ENCODE measurements around the gene TECTB. TPM values are rescaled to one million over a fixed set of nuclear protein-coding genes. Genes with fewer than 3 reads are reported as not detected.

The TECTB gene
- total RNA-seq, result not detected
- long read RNA-seq, result 0 reads

DNA sequence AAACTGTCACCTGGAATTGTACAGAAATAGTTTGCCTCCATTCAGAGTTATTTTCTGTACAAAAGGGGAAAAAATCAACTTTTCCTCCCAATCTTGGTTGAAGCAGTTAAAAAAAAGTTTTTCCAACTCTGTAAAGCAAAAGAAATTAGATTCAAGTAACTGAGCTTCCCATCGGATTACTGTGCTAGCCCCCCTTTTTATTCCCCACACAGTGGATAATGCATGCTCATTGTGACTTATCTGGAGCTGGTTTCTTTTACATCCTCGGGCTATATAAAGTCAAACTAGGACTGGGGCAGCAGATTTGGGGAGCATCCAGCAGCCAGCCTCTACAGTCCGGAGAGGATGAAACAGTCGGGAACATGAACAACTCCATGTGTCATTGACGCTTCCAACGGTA lies at the start of gene TECTB:
Gene TECTB, plus strand, starts transcription at position 301 of the 400 bp plus-strand sequence. CDS start 335 bp downstream, outside the sequence.
- Histone ChIP-seq H3K9me3 (no peaks in the 10 kb centered on the region), H3K36me3 (no peaks in the 10 kb centered on the region), H3K4me3 (no peak within 1 kb of the TSS), H3K4me1 (peaks cover 3% of the 10 kb centered on the region), H3K27me3 (no peaks in the 10 kb centered on the region), H3K27ac (no peak within 1 kb of the TSS)
- ATAC-seq (no peak), DNase-seq (no peak)
- intact Hi-C loops (cut with DNase I), result no loop called here
- no peak for TF ChIP-seq CTCF (IDR thresholded peaks at IDR 0.05)

DNA sequence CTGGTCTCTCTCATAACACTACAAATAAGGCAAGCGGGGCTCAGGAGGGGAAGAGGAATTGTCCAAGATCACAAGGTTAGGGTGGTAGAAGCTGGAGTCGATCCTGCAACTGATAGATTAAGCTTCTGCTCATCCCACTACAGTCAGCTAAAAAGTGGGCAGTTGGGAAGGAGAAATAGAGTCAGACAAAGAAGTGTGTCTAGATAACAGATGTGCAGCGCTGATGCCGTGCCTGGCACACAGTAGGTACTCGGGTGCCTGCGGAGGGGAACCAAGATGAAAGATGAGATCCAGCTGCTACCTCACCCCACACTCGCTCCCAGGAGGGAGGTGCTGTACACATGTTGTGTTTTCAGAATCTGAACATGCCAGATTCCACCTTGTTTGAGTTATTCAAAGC lies 48.1 kb upstream of the TECTB start:
- no peaks in the 10 kb centered on the region for H3K36me3 ChIP-seq
- DNase-seq, result no peak
- H3K4me3 ChIP-seq, result no peak overlapping the region
- H3K27me3 ChIP-seq, result no peaks in the 10 kb centered on the region
- no peak for ATAC-seq
- no peak for TF ChIP-seq CTCF (IDR thresholded peaks at IDR 0.05)
- intact Hi-C loops (cut with DNase I), result no loop called here
- H3K4me1 ChIP-seq, result peaks cover 14% of the 10 kb centered on the region
- no peak overlapping the region for H3K27ac ChIP-seq
- no peaks in the 10 kb centered on the region for H3K9me3 ChIP-seq

DNA sequence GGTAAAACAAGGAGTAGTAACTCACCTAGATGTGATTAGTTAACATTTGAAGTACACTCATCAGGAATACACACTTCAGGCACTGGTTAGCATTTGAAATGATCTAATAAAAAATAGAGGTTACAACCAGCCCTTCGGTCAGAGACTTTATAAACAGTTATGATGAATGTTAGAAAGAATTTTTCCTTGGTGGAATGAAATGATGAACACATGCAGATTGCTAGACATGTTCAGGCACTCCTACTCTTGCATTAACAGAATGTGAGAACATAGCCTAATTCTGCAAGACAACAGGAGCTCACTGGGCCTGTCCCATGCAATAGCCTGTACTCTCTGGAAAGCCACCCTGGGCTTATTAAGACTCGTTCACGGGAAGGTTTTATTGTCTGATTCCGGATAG lies 47.3 kb upstream of the TECTB start:
- intact Hi-C loops (cut with DNase I), result no loop called here
- Histone ChIP-seq H3K4me3 (no peak overlapping the region), H3K4me1 (peaks cover 14% of the 10 kb centered on the region), H3K27me3 (no peaks in the 10 kb centered on the region), H3K9me3 (no peaks in the 10 kb centered on the region), H3K27ac (no peak overlapping the region), H3K36me3 (no peaks in the 10 kb centered on the region)
- no peak for ATAC-seq
- no peak for DNase-seq
- TF ChIP-seq CTCF (IDR thresholded peaks at IDR 0.05), result no peak

- DNase-seq (no peak), ATAC-seq (no peak)
- Histone ChIP-seq H3K9me3 (no peaks in the 10 kb centered on the region), H3K4me1 (peaks cover 10% of the 10 kb centered on the region), H3K4me3 (no peak overlapping the region), H3K27me3 (no peaks in the 10 kb centered on the region), H3K27ac (no peak overlapping the region), H3K36me3 (no peaks in the 10 kb centered on the region)
- intact Hi-C loops (cut with DNase I), result no loop called here
- TF ChIP-seq CTCF (IDR thresholded peaks at IDR 0.05), result no peak
Observed at GRCh38 chr10:112236486-112236885, 46.7 kb upstream of the TECTB start.

GRCh38 chr10:112239347-112239746 lies 43.9 kb upstream of the TECTB start:
- ATAC-seq (no peak), DNase-seq (no peak)
- Histone ChIP-seq H3K9me3 (no peaks in the 10 kb centered on the region), H3K27me3 (no peaks in the 10 kb centered on the region), H3K4me3 (no peak overlapping the region), H3K27ac (no peak overlapping the region), H3K36me3 (no peaks in the 10 kb centered on the region), H3K4me1 (no peaks in the 10 kb centered on the region)
- intact Hi-C loops (cut with DNase I), result no loop called here
- TF ChIP-seq CTCF (IDR thresholded peaks at IDR 0.05), result no peak

DNA sequence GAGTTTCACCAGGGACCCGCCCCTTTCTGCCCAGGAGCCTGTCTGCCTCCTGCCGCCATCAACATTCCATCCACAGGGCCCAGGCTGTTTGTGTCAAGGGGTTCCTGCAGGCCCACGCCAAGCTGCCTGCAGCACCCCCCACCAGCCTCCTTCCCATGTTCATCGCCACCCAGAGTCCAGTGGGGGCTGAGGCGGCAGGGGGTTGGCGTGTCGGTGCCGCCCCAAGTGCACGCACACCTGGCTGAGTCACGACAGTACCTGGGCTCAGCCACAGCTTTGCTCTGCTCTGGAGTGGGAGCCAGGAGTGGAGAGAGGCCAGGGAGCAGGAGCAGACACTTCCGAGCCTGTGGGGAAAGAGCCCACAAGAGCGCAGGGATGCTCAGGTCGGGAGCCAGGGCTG lies 42.8 kb upstream of the TECTB start:
- Histone ChIP-seq H3K36me3 (no peaks in the 10 kb centered on the region), H3K27me3 (no peaks in the 10 kb centered on the region), H3K4me3 (no peak overlapping the region), H3K27ac (no peak overlapping the region), H3K4me1 (no peaks in the 10 kb centered on the region), H3K9me3 (no peaks in the 10 kb centered on the region)
- TF ChIP-seq CTCF (IDR thresholded peaks at IDR 0.05), result no peak
- intact Hi-C loops (cut with DNase I), result no loop called here
- ATAC-seq (no peak), DNase-seq (no peak)

All from upper lobe of right lung (tissue), 1 donor.